Eye (tissue), 1 donor: Measurements from ENCODE around the gene CFAP126.
"Not testable (repeated sequence)": the region's sequence is repeated elsewhere in the genome, so short reads cannot be mapped to it uniquely, and the experiment has no call there.

Experiments
- DNase-seq: peaks from one replicate; pipeline ENCODE4 v3.0.0-alpha.2; 2015

Gene CFAP126

GRCh38 chr1:161379071-161379470, 11.4 kb upstream of the CFAP126 start:
- no peak for DNase-seq

- DNase-seq: no peak
Measured at GRCh38 chr1:161378014-161378413, 10.3 kb upstream of the CFAP126 start.

GRCh38 chr1:161374373-161374772, 6.7 kb upstream of the CFAP126 start:
- DNase-seq: no peak

GRCh38 chr1:161373442-161373841, 5.8 kb upstream of the CFAP126 start:
- DNase-seq: no peak

- DNase-seq: no peak
Measured at GRCh38 chr1:161365207-161365606, 2.5 kb downstream of the CFAP126 start.

- no peak for DNase-seq
Measured at GRCh38 chr1:161364332-161364731, 3.3 kb downstream of the CFAP126 start.

- DNase-seq: no peak
Measured at GRCh38 chr1:161359291-161359690, 8.4 kb downstream of the CFAP126 start.

- no peak for DNase-seq
Measured at GRCh38 chr1:161357073-161357472, 10.6 kb downstream of the CFAP126 start.

GRCh38 chr1:161351482-161351881, 16.2 kb downstream of the CFAP126 start:
- DNase-seq: peak; percentile 33

GRCh38 chr1:161350671-161351070, 17.0 kb downstream of the CFAP126 start:
- no peak for DNase-seq

- no peak for DNase-seq
Measured at GRCh38 chr1:161342821-161343220, 24.9 kb downstream of the CFAP126 start.

GRCh38 chr1:161342177-161342576, 25.5 kb downstream of the CFAP126 start:
- no peak for DNase-seq

- DNase-seq: no peak
Measured at GRCh38 chr1:161335796-161336195, 31.9 kb downstream of the CFAP126 start.

- DNase-seq: no peak
Measured at GRCh38 chr1:161333166-161333565, 34.5 kb downstream of the CFAP126 start.

- DNase-seq: no peak
Measured at GRCh38 chr1:161330346-161330745, 37.3 kb downstream of the CFAP126 start.

GRCh38 chr1:161324020-161324419, 43.7 kb downstream of the CFAP126 start:
- no peak for DNase-seq

GRCh38 chr1:161315841-161316674, 51.6 kb downstream of the CFAP126 start:
- DNase-seq: not testable (repeated sequence)
